ENCODE data around the gene TSPAN15.
A peak's percentile ranks its signal among the peaks of the same experiment; 100 is the strongest.

TSPAN15 gene

DNA sequence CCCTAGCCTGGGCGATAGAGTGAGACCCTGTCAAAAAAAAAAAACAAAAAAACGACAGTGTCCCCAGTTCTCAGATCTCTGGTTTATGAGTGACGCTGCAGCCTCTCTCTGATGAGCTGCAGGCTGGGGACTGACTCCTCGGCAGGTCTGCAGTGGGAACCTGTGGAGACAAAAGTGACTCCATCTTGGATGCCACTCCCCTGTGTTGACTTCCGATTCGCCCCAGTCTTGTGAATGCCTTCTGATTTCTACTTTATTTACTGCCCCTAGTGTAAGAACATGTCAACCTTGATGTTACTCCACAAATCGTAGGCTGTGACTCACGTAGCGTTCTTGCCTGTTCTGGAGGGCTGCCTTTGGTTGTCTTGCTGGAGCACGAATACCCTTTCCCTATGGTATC is 40.8 kb upstream of the TSPAN15 start:
- no peak overlapping the region for H3K4me3 ChIP-seq (ENCODE audit: low read depth, low read length)
- TF ChIP-seq, protein P1, sequence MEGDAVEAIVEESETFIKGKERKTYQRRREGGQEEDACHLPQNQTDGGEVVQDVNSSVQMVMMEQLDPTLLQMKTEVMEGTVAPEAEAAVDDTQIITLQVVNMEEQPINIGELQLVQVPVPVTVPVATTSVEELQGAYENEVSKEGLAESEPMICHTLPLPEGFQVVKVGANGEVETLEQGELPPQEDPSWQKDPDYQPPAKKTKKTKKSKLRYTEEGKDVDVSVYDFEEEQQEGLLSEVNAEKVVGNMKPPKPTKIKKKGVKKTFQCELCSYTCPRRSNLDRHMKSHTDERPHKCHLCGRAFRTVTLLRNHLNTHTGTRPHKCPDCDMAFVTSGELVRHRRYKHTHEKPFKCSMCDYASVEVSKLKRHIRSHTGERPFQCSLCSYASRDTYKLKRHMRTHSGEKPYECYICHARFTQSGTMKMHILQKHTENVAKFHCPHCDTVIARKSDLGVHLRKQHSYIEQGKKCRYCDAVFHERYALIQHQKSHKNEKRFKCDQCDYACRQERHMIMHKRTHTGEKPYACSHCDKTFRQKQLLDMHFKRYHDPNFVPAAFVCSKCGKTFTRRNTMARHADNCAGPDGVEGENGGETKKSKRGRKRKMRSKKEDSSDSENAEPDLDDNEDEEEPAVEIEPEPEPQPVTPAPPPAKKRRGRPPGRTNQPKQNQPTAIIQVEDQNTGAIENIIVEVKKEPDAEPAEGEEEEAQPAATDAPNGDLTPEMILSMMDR (IDR thresholded peaks at IDR 0.05; ENCODE audit: low read depth, low read length, missing control alignments) = no peak
- no peak for DNase-seq (ENCODE audit: low read depth)
- in situ Hi-C loops (cut with HindIII; ENCODE audit: low sequenced_read_pairs) = no loop called here

DNA sequence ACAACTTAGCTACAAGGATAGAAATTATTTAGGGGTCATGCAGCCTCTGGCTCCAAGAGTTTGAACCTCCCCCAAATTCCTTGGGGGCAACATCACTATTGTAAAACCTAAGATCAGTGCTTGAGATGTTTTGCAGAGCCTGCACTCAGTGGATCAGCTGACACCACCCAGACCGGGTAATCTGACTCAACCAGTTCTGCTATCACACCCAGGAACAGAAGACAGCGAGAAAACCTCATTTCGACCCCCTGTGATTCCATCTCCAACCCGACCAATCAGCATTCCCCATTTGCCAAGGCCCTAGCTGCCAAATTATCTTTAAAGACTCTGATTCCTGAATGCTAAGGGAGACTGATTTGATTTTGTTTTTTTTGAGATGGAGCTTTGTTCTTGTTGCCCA is 39.8 kb upstream of the TSPAN15 start:
- no peak overlapping the region for H3K4me3 ChIP-seq (ENCODE audit: low read depth, low read length)
- no peak for DNase-seq (ENCODE audit: low read depth)
- TF ChIP-seq, protein P1 (IDR thresholded peaks at IDR 0.05; ENCODE audit: low read depth, low read length, missing control alignments) = no peak
- in situ Hi-C loops (cut with HindIII; ENCODE audit: low sequenced_read_pairs) = no loop called here

DNA sequence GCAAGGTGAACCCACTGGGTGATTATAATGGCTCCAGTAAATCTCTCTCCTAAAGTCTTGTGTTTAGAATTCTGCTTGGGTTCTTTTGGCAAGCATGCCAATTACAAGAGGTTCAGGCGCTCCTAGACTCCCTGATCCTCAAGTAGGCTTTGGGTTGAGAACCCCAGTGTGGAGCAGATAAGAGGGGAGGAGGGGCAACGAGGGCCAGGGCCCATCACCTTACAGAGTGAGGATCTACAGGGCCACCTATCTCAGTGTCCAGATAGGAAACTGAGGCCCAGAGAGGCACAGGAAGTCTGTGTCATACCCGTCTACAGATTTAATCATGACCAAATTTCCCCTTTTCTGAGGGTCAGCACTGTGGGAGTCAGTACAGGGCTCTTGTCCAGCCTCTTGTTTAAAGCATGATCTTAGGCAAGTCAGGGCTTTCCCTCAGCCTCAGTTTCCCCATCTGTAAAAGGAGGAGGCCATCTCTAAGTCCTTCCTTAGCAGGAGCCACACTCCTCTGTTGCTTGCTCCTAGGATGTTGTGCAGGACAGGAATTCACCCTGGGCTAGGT is 39.0 kb upstream of the TSPAN15 start:
- no peak overlapping the region for H3K4me3 ChIP-seq (ENCODE audit: low read depth, low read length)
- in situ Hi-C loops (cut with HindIII; ENCODE audit: low sequenced_read_pairs) = no loop called here
- TF ChIP-seq, protein P1 (IDR thresholded peaks at IDR 0.05; ENCODE audit: low read depth, low read length, missing control alignments) = no peak
- DNase-seq (ENCODE audit: low read depth) = no peak

DNA sequence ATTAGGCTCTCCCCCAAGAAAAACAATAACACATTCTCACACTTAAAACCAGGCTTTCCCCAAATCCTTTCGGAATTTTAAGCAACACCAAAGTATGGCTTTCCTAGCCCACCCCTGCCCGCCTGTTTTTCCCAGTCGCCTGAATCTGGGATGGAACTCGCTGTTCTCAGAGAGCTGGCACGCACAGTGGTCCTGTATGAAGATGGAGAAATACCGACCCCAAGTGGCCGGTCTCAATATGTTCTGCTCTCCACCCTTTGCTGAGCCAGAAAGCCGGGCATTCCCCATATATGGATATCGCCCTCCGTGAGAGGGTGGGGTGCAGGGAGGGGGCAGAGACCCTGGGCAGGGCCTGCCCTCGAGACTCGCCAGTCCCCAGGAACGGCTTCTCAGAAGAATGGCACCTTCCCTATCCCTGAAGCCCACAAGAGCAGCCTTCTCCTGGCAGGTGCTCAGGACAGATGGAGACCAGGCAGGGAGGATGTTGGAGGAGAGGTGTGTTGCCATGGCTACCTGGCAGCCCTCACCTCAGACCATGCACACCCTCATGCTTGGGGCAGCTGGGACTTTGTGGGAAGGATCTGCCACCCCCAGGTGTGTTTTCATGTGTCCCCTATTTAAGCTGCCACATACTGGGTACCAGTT is 37.9 kb upstream of the TSPAN15 start:
- TF ChIP-seq, protein P1 (IDR thresholded peaks at IDR 0.05; ENCODE audit: low read depth, low read length, missing control alignments) = peak; percentile 73
- in situ Hi-C loops (cut with HindIII; ENCODE audit: low sequenced_read_pairs) = no loop called here
- DNase-seq (ENCODE audit: low read depth) = peak; percentile 38
- no peak overlapping the region for H3K4me3 ChIP-seq (ENCODE audit: low read depth, low read length)

DNA sequence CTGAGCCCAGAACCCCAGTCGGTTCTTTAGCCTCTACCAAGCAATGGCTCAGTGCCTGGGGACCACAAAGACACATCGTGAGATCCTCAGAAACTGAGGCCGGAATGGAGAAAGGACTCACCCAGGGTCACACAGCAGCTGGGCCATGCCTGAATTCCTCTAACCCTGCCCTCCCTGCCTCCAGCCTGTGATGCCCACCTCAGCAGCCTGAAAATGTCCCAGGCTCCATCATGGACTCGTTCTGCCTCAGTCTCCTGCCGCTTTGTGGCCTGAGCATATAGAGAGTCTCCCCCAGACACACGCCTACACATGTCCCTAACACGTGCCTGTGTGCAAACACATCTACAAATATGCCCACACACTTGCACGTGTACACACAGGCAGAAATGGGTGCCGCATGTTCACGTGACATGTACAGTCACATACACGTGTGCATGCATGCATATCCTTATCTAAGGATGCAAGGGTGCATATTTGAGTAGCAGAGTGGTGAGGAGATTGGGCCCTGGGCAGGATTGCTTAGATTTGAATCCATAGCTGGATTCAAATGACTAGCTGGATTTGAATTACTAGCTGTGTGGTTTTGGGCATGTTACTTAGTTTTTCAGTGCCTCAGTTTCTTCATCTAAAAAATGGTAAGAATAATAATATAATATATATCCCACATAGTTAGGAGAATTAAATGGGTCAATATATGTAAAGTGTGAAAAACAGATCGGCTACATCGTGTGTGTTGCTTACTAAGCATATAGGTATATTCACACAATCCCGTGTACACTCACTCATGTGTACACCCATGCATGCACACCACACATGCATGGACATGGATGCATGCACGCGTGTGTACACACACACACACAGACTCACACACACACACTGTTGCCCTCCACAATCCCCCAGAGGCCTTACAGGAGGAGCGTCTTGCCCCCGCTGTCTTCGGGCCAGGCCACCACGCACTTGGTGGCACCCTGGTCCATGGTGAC is 36.9 kb upstream of the TSPAN15 start:
- no peak overlapping the region for H3K4me3 ChIP-seq (ENCODE audit: low read depth, low read length)
- in situ Hi-C loops (cut with HindIII; ENCODE audit: low sequenced_read_pairs) = no loop called here
- DNase-seq (ENCODE audit: low read depth) = no peak
- TF ChIP-seq, protein P1 (IDR thresholded peaks at IDR 0.05; ENCODE audit: low read depth, low read length, missing control alignments) = no peak

DNA sequence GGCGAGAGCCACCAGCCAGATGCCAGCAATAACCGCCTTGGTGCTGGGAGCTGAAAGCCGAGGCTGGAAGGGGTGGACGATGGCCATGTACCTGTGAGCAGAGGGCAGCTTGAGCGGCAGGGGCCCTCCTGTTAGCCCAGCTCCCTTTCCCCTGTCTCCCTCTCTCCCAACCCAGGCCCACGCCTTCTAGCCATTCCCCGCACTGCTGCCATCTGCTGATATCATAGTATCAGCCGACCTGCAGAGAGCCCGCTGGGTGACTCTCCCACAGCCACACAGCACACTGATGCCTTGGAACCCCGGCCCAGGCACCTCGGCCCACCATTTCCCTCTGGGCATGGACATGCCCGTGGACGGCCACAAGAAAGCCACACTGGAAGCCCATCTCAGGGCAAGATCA is 36.2 kb upstream of the TSPAN15 start:
- DNase-seq (ENCODE audit: low read depth) = no peak
- H3K4me3 ChIP-seq (ENCODE audit: low read depth, low read length) = no peak overlapping the region
- TF ChIP-seq, protein P1 (IDR thresholded peaks at IDR 0.05; ENCODE audit: low read depth, low read length, missing control alignments) = no peak
- in situ Hi-C loops (cut with HindIII; ENCODE audit: low sequenced_read_pairs) = no loop called here

Data from astrocyte of the cerebellum (primary cell).